ENCODE measurements around the gene KLHL24. TPM values are rescaled to one million over a fixed set of nuclear protein-coding genes. Genes with fewer than 3 reads are reported as not detected.

KLHL24 gene
- total RNA-seq = 71.1 and 79.6 TPM in 2 replicates

GRCh38 chr3:183635431-183636220, at the start of gene KLHL24:
KLHL24 (plus strand) TSS chr3:183635623; CDS start chr3:183650357, 14,734 bp downstream.

GRCh38 chr3:183697610-183698317, 62.3 kb downstream of the KLHL24 start, which contains the start of gene YEATS2:
YEATS2 (plus strand) TSS chr3:183697797; CDS start chr3:183715163, 17,366 bp downstream.

Other genes starting within 250 kb of the KLHL24 start
- gene MCF2L2, start 207.0 kb upstream of the KLHL24 start, total RNA-seq = 0.65 and 1.0 TPM in 2 replicates
- gene KLHL6, start 79.9 kb upstream of the KLHL24 start, total RNA-seq = under 0.01 TPM in 1 of 2 replicates, not detected in the other
- 29.4 and 36.6 TPM in 2 replicates for gene YEATS2, start 62.2 kb downstream of the KLHL24 start, total RNA-seq
- 1.3 and 1.9 TPM in 2 replicates for gene MAP6D1, start 190.0 kb downstream of the KLHL24 start, total RNA-seq
- gene PARL, start 249.3 kb downstream of the KLHL24 start, total RNA-seq = 42.7 and 46.8 TPM in 2 replicates

Data from articular chondrocyte of knee joint (primary cell).